IPS DF 4.7 (cell line): ENCODE results near the gene APC.
"Not testable (repeated sequence)": the region's sequence is repeated elsewhere in the genome, so short reads cannot be mapped to it uniquely, and the experiment has no call there.

Experiments
- DNase-seq: peaks from one replicate; pipeline ENCODE4 v3.0.0-alpha.2; 2013; ENCODE audit warnings: low spot score; ENCODE audit errors: extremely low read depth

Gene APC

GRCh38 chr5:112716895-112717294, 20.8 kb upstream of the APC start:
- not testable (repeated sequence) for DNase-seq

- no peak for DNase-seq
These were observed 20.1 kb upstream of the APC start for GRCh38 chr5:112717506-112718082.

- DNase-seq, result no peak
These were observed 19.3 kb upstream of the APC start for GRCh38 chr5:112718344-112718743.

- DNase-seq, result no peak
These were observed 17.1 kb upstream of the APC start for GRCh38 chr5:112720576-112720975.

GRCh38 chr5:112724901-112725300, 12.8 kb upstream of the APC start:
- no peak for DNase-seq

- DNase-seq, result no peak
These were observed 8.1 kb upstream of the APC start for GRCh38 chr5:112729630-112730029.

GRCh38 chr5:112732131-112732530, 5.6 kb upstream of the APC start:
- DNase-seq, result no peak

- DNase-seq, result no peak
These were observed 4.1 kb upstream of the APC start for GRCh38 chr5:112733586-112733985.

- no peak for DNase-seq
These were observed 3.1 kb upstream of the APC start for GRCh38 chr5:112734597-112734996.

- DNase-seq, result no peak
These were observed 2.0 kb upstream of the APC start for GRCh38 chr5:112735702-112736101.

- DNase-seq, result no peak
These were observed 619 bp upstream of the APC start for GRCh38 chr5:112737070-112737462.

- DNase-seq, result no peak
These were observed 491 bp downstream of the APC start for GRCh38 chr5:112738191-112738560.

GRCh38 chr5:112742424-112742823, 4.7 kb downstream of the APC start:
- no peak for DNase-seq

GRCh38 chr5:112743631-112744030, 5.9 kb downstream of the APC start:
- DNase-seq, result no peak

- no peak for DNase-seq
These were observed 14.7 kb downstream of the APC start for GRCh38 chr5:112752335-112752734.

- no peak for DNase-seq
These were observed 18.0 kb downstream of the APC start for GRCh38 chr5:112755703-112756102.

- DNase-seq, result no peak
These were observed 20.0 kb downstream of the APC start for GRCh38 chr5:112757468-112758208.

- DNase-seq, result no peak
These were observed 21.0 kb downstream of the APC start for GRCh38 chr5:112758676-112759075.

- no peak for DNase-seq
These were observed 24.6 kb downstream of the APC start for GRCh38 chr5:112762113-112762810.

- DNase-seq, result no peak
These were observed 25.5 kb downstream of the APC start for GRCh38 chr5:112763165-112763564.

GRCh38 chr5:112772124-112772523, 34.4 kb downstream of the APC start:
- DNase-seq, result no peak

- DNase-seq, result no peak
These were observed 38.7 kb downstream of the APC start for GRCh38 chr5:112776301-112776856.
